Colonic mucosa (tissue), 4 donors: ENCODE measurements around the gene SPSB3. TPM values are rescaled to one million over a fixed set of nuclear protein-coding genes. Genes with fewer than 3 reads are reported as not detected.
"Not testable (repeated sequence)": the region's sequence is repeated elsewhere in the genome, so short reads cannot be mapped to it uniquely, and the experiment has no call there.

Experiments
- DNase-seq: peaks from one replicate; pipeline ENCODE4 v3.0.0-alpha.2; 2020
- H3K27ac ChIP-seq: fragments of 200-600 bp; one replicate; pipeline ENCODE4 v1.8.0; 2021
- H3K27me3 ChIP-seq: fragments of 200-600 bp; one replicate; pipeline ENCODE4 v1.8.0; 2021
- H3K36me3 ChIP-seq: fragments of 200-600 bp; one replicate; pipeline ENCODE4 v1.8.0; 2021
- H3K4me1 ChIP-seq: fragments of 200-600 bp; one replicate; pipeline ENCODE4 v1.8.0; 2021; ENCODE audit warnings: mild to moderate bottlenecking
- H3K4me3 ChIP-seq: fragments of 200-600 bp; one replicate; pipeline ENCODE4 v1.8.0; 2021
- H3K9ac ChIP-seq, 2 donors: one replicate each; pipeline ENCODE4 v1.7.0; 2013; ENCODE audit warnings: control low read depth in 2 of 2, low read depth in 2 of 2, low read length in 2 of 2
- H3K9me3 ChIP-seq: fragments of 200-600 bp; one replicate; pipeline ENCODE4 v1.8.0; 2021
- intact Hi-C: fragments of 100-400 bp; cut with DNase I; formaldehyde crosslinking; loops from one replicate; pipeline ENCODE4 v1.14.1; 2022
- total RNA-seq, 2 donors: library from RNA; stranded (reverse); fragmentation: NEBNext Ultra II Directional in 1 of 2; extraction: Animal tissue kit (Norgen Biotek cat#: 25700) in 1 of 2; gene quantifications; one replicate each; pipeline ENCODE4 v1.2.1, GENCODE V29; 2021
- TF ChIP-seq, protein P1 (sequence below): fragments of 200-600 bp; IDR thresholded peaks from one replicate; pipeline ENCODE4 v1.8.0; 2022; ENCODE audit warnings: antibody characterized with exemption, mild to moderate bottlenecking
- donor health status: healthy.
- donor health status: DM: no; HTN: no; CAD: no.
- donor health status: DM: no; HTN: no; CAD: no.

The SPSB3 gene
- total RNA-seq, 2 donors from 2014 or later, result 32.7 to 35.9 TPM

DNA sequence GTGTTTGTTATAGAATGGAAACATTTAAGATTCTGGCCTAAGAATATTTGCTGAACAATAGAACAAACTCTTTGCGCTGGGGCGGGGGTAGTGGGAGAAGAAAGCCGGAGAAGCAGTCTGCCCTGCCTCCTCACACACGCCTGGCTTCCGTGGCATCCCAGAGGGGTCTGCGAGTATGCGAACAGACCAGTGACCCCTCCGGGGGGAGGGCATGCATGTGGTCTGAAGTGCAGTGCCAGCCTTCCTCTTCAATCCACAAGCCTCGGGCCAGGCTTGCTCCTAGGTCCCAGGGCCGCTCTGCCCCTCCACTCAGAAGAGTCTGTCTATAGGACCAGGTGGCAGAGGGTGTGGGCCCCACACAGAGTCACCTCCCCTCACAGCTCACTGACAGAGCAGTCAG, 25.3 kb upstream of the SPSB3 start:
- DNase-seq, result peak; percentile 13
- no peaks in the 10 kb centered on the region for H3K36me3 ChIP-seq

DNA sequence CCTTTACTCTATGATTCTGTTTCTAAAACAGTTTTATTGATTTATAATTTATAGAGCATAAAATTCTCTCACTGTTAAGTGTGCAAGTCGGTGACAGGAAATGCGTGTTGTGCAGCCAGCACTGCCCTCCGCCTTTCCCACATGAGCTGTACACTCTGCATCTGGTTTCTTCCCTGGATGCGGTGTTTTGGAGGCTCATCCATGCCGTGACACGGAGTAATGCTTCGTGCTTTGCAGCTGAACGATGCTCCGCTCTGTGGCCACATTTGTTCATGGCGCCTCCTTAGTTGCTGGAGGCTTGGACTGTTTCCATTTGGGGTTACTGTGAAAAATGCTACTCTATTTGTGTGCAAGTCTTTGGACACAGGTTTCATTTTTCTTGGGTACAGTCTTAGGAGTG, 18.3 kb upstream of the SPSB3 start:
- no peak for DNase-seq
- H3K9me3 ChIP-seq, result no peaks in the 10 kb centered on the region
- TF ChIP-seq, protein P1, sequence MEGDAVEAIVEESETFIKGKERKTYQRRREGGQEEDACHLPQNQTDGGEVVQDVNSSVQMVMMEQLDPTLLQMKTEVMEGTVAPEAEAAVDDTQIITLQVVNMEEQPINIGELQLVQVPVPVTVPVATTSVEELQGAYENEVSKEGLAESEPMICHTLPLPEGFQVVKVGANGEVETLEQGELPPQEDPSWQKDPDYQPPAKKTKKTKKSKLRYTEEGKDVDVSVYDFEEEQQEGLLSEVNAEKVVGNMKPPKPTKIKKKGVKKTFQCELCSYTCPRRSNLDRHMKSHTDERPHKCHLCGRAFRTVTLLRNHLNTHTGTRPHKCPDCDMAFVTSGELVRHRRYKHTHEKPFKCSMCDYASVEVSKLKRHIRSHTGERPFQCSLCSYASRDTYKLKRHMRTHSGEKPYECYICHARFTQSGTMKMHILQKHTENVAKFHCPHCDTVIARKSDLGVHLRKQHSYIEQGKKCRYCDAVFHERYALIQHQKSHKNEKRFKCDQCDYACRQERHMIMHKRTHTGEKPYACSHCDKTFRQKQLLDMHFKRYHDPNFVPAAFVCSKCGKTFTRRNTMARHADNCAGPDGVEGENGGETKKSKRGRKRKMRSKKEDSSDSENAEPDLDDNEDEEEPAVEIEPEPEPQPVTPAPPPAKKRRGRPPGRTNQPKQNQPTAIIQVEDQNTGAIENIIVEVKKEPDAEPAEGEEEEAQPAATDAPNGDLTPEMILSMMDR, result no peak

More for the DNA sequence above, 25.3 kb upstream of the SPSB3 start:
- intact Hi-C loops, result loop anchor here (10.0 kb wide), 1 partner anchor 57 kb away; no protein-coding TSS in a partner anchor
- H3K9ac ChIP-seq, result no peak overlapping the region
- no peaks in the 10 kb centered on the region for H3K27me3 ChIP-seq
- TF ChIP-seq, protein P1, result no peak
- no peaks in the 10 kb centered on the region for H3K9me3 ChIP-seq
- H3K27ac ChIP-seq, result no peak overlapping the region
- no peak overlapping the region for H3K4me3 ChIP-seq
- H3K4me1 ChIP-seq, result no peaks in the 10 kb centered on the region

DNA sequence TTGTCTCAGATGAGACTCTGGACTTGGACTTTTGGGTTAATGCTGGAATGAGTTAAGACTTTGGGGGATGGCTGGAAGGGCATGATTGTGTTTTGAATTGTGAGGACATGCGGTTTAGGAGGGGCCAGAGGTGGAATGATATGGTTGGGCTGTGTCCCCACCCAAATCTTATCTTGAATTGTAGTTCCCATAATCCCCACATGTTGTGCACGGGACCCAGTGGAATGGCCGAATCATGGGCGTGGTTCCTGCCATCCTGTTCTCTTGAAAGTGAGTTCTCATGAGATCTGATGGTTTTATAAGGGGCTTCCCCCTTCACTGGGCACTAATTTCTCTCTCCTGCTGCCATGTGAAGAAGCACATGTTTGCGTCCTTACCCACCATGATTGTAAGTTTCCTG, 16.9 kb upstream of the SPSB3 start:
- H3K27me3 ChIP-seq, H3K9ac ChIP-seq, H3K9me3 ChIP-seq, H3K4me1 ChIP-seq, H3K27ac ChIP-seq, H3K36me3 ChIP-seq, DNase-seq, H3K4me3 ChIP-seq, intact Hi-C loops: not testable (repeated sequence)

More for the DNA sequence above, 18.3 kb upstream of the SPSB3 start:
- Histone ChIP-seq H3K9ac (no peak overlapping the region), H3K36me3 (no peaks in the 10 kb centered on the region), H3K27me3 (no peaks in the 10 kb centered on the region), H3K4me3 (no peak overlapping the region), H3K27ac (no peak overlapping the region), H3K4me1 (no peaks in the 10 kb centered on the region)
- intact Hi-C loops, result loop anchor here (10.0 kb wide), 1 partner anchor 64 kb away; no protein-coding TSS in a partner anchor

DNA sequence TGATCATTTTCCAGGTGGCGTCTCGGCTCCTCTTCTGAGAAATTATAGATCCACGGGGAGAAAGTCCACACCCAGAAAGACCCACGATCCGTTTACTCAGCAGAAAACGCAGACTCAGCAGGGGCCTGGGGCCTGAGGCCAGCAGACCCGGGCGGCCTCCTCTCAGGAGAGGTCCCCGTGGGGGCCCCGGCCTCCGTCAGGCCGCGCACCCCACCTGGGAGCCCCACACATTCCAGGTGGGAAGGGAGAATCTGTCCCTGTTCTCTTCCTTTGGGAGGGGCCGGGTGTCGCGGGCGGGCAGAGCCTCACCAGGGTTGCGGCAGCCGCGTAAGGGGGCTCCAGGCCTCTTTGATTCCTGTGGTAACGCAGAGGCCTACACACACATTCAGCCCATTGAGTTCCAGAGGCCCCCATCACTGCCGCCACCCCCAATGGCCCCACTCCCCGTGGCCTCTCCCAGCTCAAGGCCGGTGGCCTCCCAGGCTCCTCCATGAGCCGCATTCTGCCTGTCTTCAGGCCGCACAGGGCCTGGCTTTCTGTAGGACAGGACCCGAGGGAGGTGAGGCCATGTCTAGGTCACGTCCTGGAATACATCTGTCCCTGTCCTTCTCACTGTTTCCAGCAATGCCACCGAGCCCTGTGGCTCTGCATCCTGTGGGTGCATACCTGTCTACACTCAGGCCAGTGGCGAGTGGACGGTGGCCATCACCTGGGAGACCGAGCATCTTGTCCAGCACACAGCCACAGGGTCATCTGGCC, 12.7 kb upstream of the SPSB3 start:
- H3K27ac ChIP-seq, result no peak overlapping the region
- no peaks in the 10 kb centered on the region for H3K9me3 ChIP-seq
- no peak overlapping the region for H3K4me3 ChIP-seq
- no peaks in the 10 kb centered on the region for H3K27me3 ChIP-seq
- TF ChIP-seq, protein P1, result no peak
- intact Hi-C loops, result no loop called here
- no peak for DNase-seq
- H3K4me1 ChIP-seq, result no peaks in the 10 kb centered on the region
- no peaks in the 10 kb centered on the region for H3K36me3 ChIP-seq
- H3K9ac ChIP-seq, result no peak overlapping the region

DNA sequence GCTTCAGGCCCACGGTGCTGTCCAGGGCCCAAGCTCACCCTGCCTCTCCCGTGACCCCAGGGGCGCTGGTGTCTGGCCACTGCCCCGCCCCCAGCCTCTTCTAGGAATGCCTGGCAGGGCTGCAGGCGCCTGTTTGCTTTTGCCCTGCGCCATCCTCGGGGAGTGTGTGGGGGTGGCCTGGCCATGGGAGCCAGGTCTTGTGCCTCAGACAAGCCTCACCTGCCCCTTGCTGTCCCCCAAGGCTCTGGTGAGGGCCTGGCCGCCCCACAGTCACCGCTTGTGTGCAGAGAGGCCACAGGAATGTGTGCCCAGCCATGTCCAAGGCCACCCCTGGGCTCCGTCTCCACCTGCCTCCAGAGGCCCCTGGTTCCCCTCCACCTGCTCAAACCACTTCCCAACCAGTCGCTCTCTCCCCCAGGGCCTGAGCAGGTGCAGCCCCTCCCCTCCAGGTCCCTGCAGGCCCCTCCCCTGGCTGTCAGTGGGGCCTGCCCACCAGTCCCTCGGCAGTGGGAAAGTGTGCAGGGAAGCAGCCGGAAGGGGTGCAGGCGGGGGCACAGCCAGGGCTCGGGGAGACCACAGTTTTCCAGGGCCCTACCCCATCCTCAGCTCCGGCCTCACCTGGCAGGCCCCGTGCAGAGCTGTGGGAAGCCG, 12.0 kb upstream of the SPSB3 start:
- Histone ChIP-seq H3K9ac (no peak overlapping the region), H3K27ac (no peak overlapping the region)

More for the DNA sequence above, 12.0 kb upstream of the SPSB3 start:
- intact Hi-C loops, result no loop called here
- Histone ChIP-seq H3K9me3 (no peaks in the 10 kb centered on the region), H3K36me3 (no peaks in the 10 kb centered on the region), H3K27me3 (no peaks in the 10 kb centered on the region), H3K4me3 (no peak overlapping the region), H3K4me1 (no peaks in the 10 kb centered on the region)
- DNase-seq, result peak; percentile 12
- TF ChIP-seq, protein P1, result no peak
